ENCODE measurements around the gene PDPN. TPM values are rescaled to one million over a fixed set of nuclear protein-coding genes. Genes with fewer than 3 reads are reported as not detected.

Gene PDPN
- total and polyA plus RNA-seq, 2 of the 8 experiments (the other 6 are each of a cell fraction or from before 2014, with no cell fraction given): 44.7 to 169 TPM

- Histone ChIP-seq H3K4ac (replicated peaks; ENCODE audit: insufficient read length, low read depth, low read length) (no peak overlapping the region), H3K4me2 (ENCODE audit: insufficient read depth in 1 of 2, low read depth in 2 of 2, low read length in 2 of 2) (no peak overlapping the region), H2BK15ac (ENCODE audit: low read length) (no peak overlapping the region), H3K27me3 (replicated peaks in 1 of 4; ENCODE audit: control insufficient read depth in 3 of 4, extremely low read depth in 1 of 4, insufficient read depth in 3 of 4, low read length in 3 of 4) (no peaks in the 10 kb centered on the region), H4K91ac (replicated peaks; ENCODE audit: insufficient read length, low read length) (no peak overlapping the region), H2AFZ (ENCODE audit: low read length) (no peak overlapping the region), H3K18ac (ENCODE audit: extremely low read depth, low read length) (no peak overlapping the region), H2BK12ac (ENCODE audit: low read depth, low read length) (no peak overlapping the region), H4K8ac (ENCODE audit: extremely low read depth, insufficient read depth, low read length) (no peak overlapping the region), H3K36me3 (ENCODE audit: control insufficient read depth in 2 of 4, insufficient read depth in 4 of 4, low read length in 3 of 4) (no peaks in the 10 kb centered on the region), H3K9me3 (ENCODE audit: insufficient read depth in 2 of 2, low read depth in 1 of 2, low read length in 1 of 2) (no peaks in the 10 kb centered on the region), H2AK5ac (ENCODE audit: low read depth, low read length) (no peak overlapping the region), H2BK20ac (ENCODE audit: low read length) (no peak overlapping the region), H4K5ac (ENCODE audit: insufficient read length, low read depth, low read length) (no peak overlapping the region), H3K14ac (ENCODE audit: insufficient read length) (no peak overlapping the region), H3K23ac (ENCODE audit: insufficient read length) (no peak overlapping the region), H4K20me1 (replicated peaks in 1 of 2; ENCODE audit: control insufficient read depth in 1 of 2, insufficient read depth in 2 of 2, low read length in 2 of 2) (no peaks in the 10 kb centered on the region), H3K56ac (replicated peaks; ENCODE audit: insufficient read length, low read depth, low read length) (no peak overlapping the region), H3K79me2 (ENCODE audit: control insufficient read depth in 1 of 2, insufficient read depth in 2 of 2, low read length in 2 of 2) (no peaks in the 10 kb centered on the region), H3K27ac (ENCODE audit: low read depth, low read length) (no peak overlapping the region), H3K9ac (replicated peaks in 1 of 4; ENCODE audit: extremely low read depth in 1 of 4, low read depth in 3 of 4, low read length in 3 of 4) (no peak overlapping the region), H2BK5ac (ENCODE audit: low read depth, low read length) (no peak overlapping the region), H3K4me3 (ENCODE audit: extremely low read depth in 1 of 4, insufficient read depth in 2 of 4, low read depth in 3 of 4, low read length in 4 of 4) (no peak overlapping the region), H3K4me1 (replicated peaks in 1 of 4; ENCODE audit: control insufficient read depth in 3 of 4, insufficient read depth in 4 of 4, low read length in 3 of 4) (no peaks in the 10 kb centered on the region), H2BK120ac (replicated peaks; ENCODE audit: low read depth, low read length) (no peak overlapping the region), H3K23me2 (ENCODE audit: low read depth, low read length) (no peaks in the 10 kb centered on the region), H3K79me1 (ENCODE audit: low read depth, low read length) (no peaks in the 10 kb centered on the region)
- 88% methylated on average over 2 of the region's 2 CpGs; no CpG with 5 or more reads in 1 of the 2 experiments for WGBS, 2 experiments (ENCODE audit: extremely low coverage in 1 of 2, insufficient coverage in 1 of 2, insufficient read length in 1 of 2, insufficient replicate concordance in 2 of 2, low coverage in 1 of 2, low lambda C conversion rate in 2 of 2, missing lambda C conversion rate in 1 of 2)
- TF ChIP-seq MAFK (IDR thresholded peaks at IDR 0.05; ENCODE audit: low read depth, low read length) (no peak), EGR1 (IDR thresholded peaks at IDR 0.05; ENCODE audit: borderline replicate concordance, low read depth, low read length) (no peak), JUN (IDR thresholded peaks at IDR 0.05; ENCODE audit: low read depth, low read length) (no peak), BACH1 (IDR thresholded peaks at IDR 0.05; ENCODE audit: low read length) (no peak), EP300 (IDR thresholded peaks at IDR 0.05; ENCODE audit: borderline replicate concordance in 1 of 2, low read depth in 2 of 2, low read length in 2 of 2) (no peak), SIX5 (IDR thresholded peaks at IDR 0.05; ENCODE audit: low read depth, low read length) (no peak), CBX5 (IDR thresholded peaks at IDR 0.05; ENCODE audit: low read depth, low read length) (no peak), RNF2 (IDR thresholded peaks at IDR 0.05; ENCODE audit: borderline replicate concordance, low read depth, low read length, missing control alignments, poor library complexity, severe bottlenecking) (no peak), CHD2 (IDR thresholded peaks at IDR 0.05; ENCODE audit: low read length) (no peak), BCL11A (IDR thresholded peaks at IDR 0.05; ENCODE audit: low read depth in 2 of 2, low read length in 2 of 2) (no peak), EZH2 (IDR thresholded peaks at IDR 0.05; ENCODE audit: low read depth, low read length, severe bottlenecking) (no peak), SP1 (IDR thresholded peaks at IDR 0.05; ENCODE audit: low read depth, low read length) (no peak)
- TF ChIP-seq, protein P1, sequence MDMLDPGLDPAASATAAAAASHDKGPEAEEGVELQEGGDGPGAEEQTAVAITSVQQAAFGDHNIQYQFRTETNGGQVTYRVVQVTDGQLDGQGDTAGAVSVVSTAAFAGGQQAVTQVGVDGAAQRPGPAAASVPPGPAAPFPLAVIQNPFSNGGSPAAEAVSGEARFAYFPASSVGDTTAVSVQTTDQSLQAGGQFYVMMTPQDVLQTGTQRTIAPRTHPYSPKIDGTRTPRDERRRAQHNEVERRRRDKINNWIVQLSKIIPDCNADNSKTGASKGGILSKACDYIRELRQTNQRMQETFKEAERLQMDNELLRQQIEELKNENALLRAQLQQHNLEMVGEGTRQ (IDR thresholded peaks at IDR 0.05; ENCODE audit: low read length): no peak
- FAIRE-seq (no peak), DNase-seq (ENCODE audit: low read depth in 1 of 2, low spot score in 2 of 2) (no peak)
- CTCF ChIA-PET (ENCODE audit: partially characterized antibody): interaction anchor here (0.6 to 3.6 kb wide), 11 partner anchors 9 to 129 kb away, joined by 3 to 15 read pairs (median 4); partner anchors contain the start of gene LRRC38
- POLR2A ChIA-PET (ENCODE audit: partially characterized antibody): interaction anchor here (1.0 kb wide), 1 partner anchor 20 kb away, joined by 3 read pairs; no protein-coding TSS in a partner anchor
Observed at GRCh38 chr1:13538832-13539231, 44.8 kb upstream of the PDPN start.
